ENCODE data around the gene MAP2K3.

DNA sequence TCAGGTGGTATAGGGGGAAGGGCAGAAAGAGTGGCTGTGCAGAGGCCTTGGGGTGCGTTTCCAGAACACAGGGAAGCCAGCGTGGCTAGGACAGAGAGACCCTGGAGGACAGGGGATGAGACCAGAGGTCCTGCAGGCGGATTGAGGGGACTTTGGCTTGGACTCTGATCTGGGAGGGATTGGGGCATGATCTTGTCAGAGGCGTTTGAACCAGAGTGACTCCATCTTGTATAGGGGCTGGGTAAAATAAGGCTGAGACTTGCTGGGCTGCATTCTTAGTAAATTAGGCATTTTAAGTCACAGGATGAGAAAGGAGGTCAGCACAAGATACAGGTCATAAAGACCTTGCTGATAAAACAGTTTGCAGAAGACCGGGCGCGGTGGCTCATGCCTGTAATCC is 25.9 kb upstream of the MAP2K3 start:
- TF ChIP-seq, protein P1, sequence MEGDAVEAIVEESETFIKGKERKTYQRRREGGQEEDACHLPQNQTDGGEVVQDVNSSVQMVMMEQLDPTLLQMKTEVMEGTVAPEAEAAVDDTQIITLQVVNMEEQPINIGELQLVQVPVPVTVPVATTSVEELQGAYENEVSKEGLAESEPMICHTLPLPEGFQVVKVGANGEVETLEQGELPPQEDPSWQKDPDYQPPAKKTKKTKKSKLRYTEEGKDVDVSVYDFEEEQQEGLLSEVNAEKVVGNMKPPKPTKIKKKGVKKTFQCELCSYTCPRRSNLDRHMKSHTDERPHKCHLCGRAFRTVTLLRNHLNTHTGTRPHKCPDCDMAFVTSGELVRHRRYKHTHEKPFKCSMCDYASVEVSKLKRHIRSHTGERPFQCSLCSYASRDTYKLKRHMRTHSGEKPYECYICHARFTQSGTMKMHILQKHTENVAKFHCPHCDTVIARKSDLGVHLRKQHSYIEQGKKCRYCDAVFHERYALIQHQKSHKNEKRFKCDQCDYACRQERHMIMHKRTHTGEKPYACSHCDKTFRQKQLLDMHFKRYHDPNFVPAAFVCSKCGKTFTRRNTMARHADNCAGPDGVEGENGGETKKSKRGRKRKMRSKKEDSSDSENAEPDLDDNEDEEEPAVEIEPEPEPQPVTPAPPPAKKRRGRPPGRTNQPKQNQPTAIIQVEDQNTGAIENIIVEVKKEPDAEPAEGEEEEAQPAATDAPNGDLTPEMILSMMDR (IDR thresholded peaks at IDR 0.05), result no peak
- TF ChIP-seq POLR2A (IDR thresholded peaks at IDR 0.05), result no peak
